Measurements from ENCODE around the gene TMEM253. TPM values are rescaled to one million over a fixed set of nuclear protein-coding genes. Genes with fewer than 3 reads are reported as not detected.
A peak's percentile ranks its signal among the peaks of the same experiment; 100 is the strongest.

The TMEM253 gene
- total and polyA plus RNA-seq, 5 experiments from 2014 or later, result not detected

- H3K9me3 Mint-ChIP-seq, result no peaks in the 10 kb centered on the region
- POLR2A ChIA-PET, result no interaction called here
- H3K36me3 Mint-ChIP-seq, result no peaks in the 10 kb centered on the region
- H3K27ac Mint-ChIP-seq, result peak overlapping the region in 1 of 10 donors; percentile 67
- no peak overlapping the region for H3K4me3 Mint-ChIP-seq
- ATAC-seq (no peak), DNase-seq (no peak)
- H3K27me3 Mint-ChIP-seq, result peaks cover 27 to 58% (median 45%) of the 10 kb centered on the region in 5 donors
- H3K4me1 Mint-ChIP-seq, result no peaks in the 10 kb centered on the region
These were observed 39.6 kb upstream of the TMEM253 start for GRCh38 chr14:21061347-21061668.

GRCh38 chr14:21063479-21063878 lies 37.4 kb upstream of the TMEM253 start:
- Mint-ChIP-seq H3K4me1 (peaks cover 1 to 3% (median 2%) of the 10 kb centered on the region in 4 donors), H3K36me3 (no peaks in the 10 kb centered on the region), H3K27me3 (peaks cover 35 to 80% (median 57%) of the 10 kb centered on the region in 5 donors), H3K4me3 (no peak overlapping the region), H3K9me3 (no peaks in the 10 kb centered on the region), H3K27ac (no peak overlapping the region)
- POLR2A ChIA-PET, result no interaction called here
- DNase-seq (no peak), ATAC-seq (no peak)

- Mint-ChIP-seq H3K4me3 (no peak overlapping the region), H3K36me3 (no peaks in the 10 kb centered on the region), H3K27me3 (peaks cover 37 to 94% (median 64%) of the 10 kb centered on the region in 5 donors), H3K9me3 (no peaks in the 10 kb centered on the region), H3K27ac (no peak overlapping the region), H3K4me1 (peaks cover 20 to 34% (median 32%) of the 10 kb centered on the region in 4 donors)
- ATAC-seq (no peak), DNase-seq (peak in 2 of 10 donors; percentile 22 to 23)
- POLR2A ChIA-PET, result interaction anchor here (0.6 to 2.6 kb wide), 3 partner anchors 21 to 149 kb away, joined by 3 to 10 read pairs (median 4); no protein-coding TSS in a partner anchor
These were observed 33.9 kb upstream of the TMEM253 start for GRCh38 chr14:21066882-21067502.

GRCh38 chr14:21068521-21069387 lies 32.1 kb upstream of the TMEM253 start:
- Mint-ChIP-seq H3K27ac (peak overlapping the region in 9 of 10 donors; percentile 11 to 95 (median 78)), H3K36me3 (no peaks in the 10 kb centered on the region), H3K4me1 (peaks cover 20 to 39% (median 36%) of the 10 kb centered on the region in 4 donors), H3K4me3 (peak overlapping the region; percentile 76 to 88 (median 83)), H3K9me3 (no peaks in the 10 kb centered on the region), H3K27me3 (peaks cover 44 to 94% (median 63%) of the 10 kb centered on the region in 5 donors)
- DNase-seq, result peak; percentile 27 to 84 (median 58)
- ATAC-seq, result peak; percentile 63 to 65
- POLR2A ChIA-PET, result interaction anchor here (0.5 to 1.5 kb wide), 4 partner anchors 24 to 414 kb away, joined by 3 to 13 read pairs (median 4); partner anchors contain the start of gene ZNF219

DNA sequence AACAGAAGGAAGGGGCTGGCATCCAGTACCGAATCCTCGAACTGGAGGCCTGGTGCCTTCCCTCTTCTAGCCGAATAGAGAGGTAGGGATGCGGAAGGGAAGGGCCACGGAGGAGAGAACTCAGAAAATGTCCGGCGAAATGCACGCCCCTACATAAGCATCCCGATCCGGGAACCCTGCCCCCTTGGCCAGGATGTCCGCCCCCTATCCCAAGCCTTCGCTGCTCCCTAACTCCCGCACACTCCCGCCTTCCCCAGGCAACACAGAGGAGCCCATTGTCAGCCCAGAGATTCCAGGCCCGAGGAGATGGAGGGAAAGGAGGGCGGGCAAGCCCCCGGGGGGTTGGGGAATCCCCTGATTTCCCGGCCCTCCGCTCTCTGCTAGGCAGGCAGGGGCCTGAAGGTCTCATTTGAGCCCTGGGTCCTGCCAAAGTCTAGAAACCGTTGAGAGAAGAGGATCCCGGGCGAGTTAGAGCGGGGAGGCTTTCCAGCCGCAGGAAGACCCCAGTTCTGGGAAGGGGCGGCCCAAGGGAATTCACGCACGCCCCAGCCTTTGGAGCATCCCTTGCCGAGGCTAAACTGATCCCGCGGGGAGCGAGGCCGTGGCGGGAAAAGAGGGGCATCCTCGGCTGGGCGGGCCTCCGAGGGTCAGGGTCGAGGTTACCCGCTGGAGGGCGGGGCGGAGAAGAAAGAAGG lies 31.3 kb upstream of the TMEM253 start:
- ATAC-seq, result peak; percentile 5 to 16
- POLR2A ChIA-PET, result interaction anchor here (1.1 to 2.3 kb wide), 6 partner anchors 18 to 36 kb away, joined by 3 to 16 read pairs (median 8); partner anchors contain the start of gene ZNF219
- Mint-ChIP-seq H3K4me3 (peak overlapping the region; percentile 72 to 88 (median 83)), H3K27me3 (peaks cover 42 to 89% (median 63%) of the 10 kb centered on the region in 5 donors), H3K4me1 (peaks cover 20 to 39% (median 36%) of the 10 kb centered on the region in 4 donors), H3K9me3 (no peaks in the 10 kb centered on the region), H3K36me3 (no peaks in the 10 kb centered on the region), H3K27ac (peak overlapping the region in 8 of 10 donors; percentile 11 to 95 (median 80))
- DNase-seq, result peak in 4 of 10 donors; percentile 24 to 33 (median 26)

- Mint-ChIP-seq H3K27ac (peak within 1 kb of the TSS in 8 of 10 donors; percentile 11 to 95 (median 85)), H3K36me3 (no peaks in the 10 kb centered on the region), H3K4me1 (peaks cover 20 to 39% (median 36%) of the 10 kb centered on the region in 4 donors), H3K4me3 (peak within 1 kb of the TSS; percentile 76 to 91 (median 85)), H3K9me3 (no peaks in the 10 kb centered on the region), H3K27me3 (peaks cover 40 to 85% (median 61%) of the 10 kb centered on the region in 5 donors)
- DNase-seq (peak in 5 of 10 donors; percentile 14 to 36 (median 24)), ATAC-seq (peak; percentile 11 to 19)
- POLR2A ChIA-PET, result interaction anchor here (0.6 to 2.3 kb wide), 6 partner anchors 18 to 123 kb away, joined by 4 to 16 read pairs (median 7); no protein-coding TSS in a partner anchor
These were observed 30.7 kb upstream of the TMEM253 start, which contains the start of gene ARHGEF40 for GRCh38 chr14:21070083-21070609. Gene ARHGEF40 (plus strand): TSS chr14:21070304. CDS start chr14:21070397, 93 bp downstream.

- no peaks in the 10 kb centered on the region for H3K9me3 Mint-ChIP-seq
- H3K27me3 Mint-ChIP-seq, result peaks cover 35 to 79% (median 55%) of the 10 kb centered on the region in 5 donors
- H3K4me3 Mint-ChIP-seq, result peak overlapping the region; percentile 71 to 91 (median 84)
- ATAC-seq, result peak; percentile 48 to 50
- H3K36me3 Mint-ChIP-seq, result no peaks in the 10 kb centered on the region
- POLR2A ChIA-PET, result interaction anchor here (0.6 to 2.3 kb wide), 7 partner anchors 11 to 123 kb away, joined by 4 to 16 read pairs (median 6); no protein-coding TSS in a partner anchor
- DNase-seq, result peak in 6 of 10 donors; percentile 16 to 40 (median 34)
- peaks cover 20 to 39% (median 36%) of the 10 kb centered on the region in 4 donors for H3K4me1 Mint-ChIP-seq
- peak overlapping the region in 7 of 10 donors; percentile 30 to 92 (median 85) for H3K27ac Mint-ChIP-seq
These were observed 30.1 kb upstream of the TMEM253 start for GRCh38 chr14:21070610-21071224.

GRCh38 chr14:21071225-21072030 lies 29.4 kb upstream of the TMEM253 start:
- POLR2A ChIA-PET, result interaction anchor here (0.6 to 2.3 kb wide), 8 partner anchors 10 to 405 kb away, joined by 3 to 16 read pairs (median 4); no protein-coding TSS in a partner anchor
- peaks cover 20 to 39% (median 36%) of the 10 kb centered on the region in 4 donors for H3K4me1 Mint-ChIP-seq

GRCh38 chr14:21072031-21072473 lies 28.8 kb upstream of the TMEM253 start:
- Mint-ChIP-seq H3K27ac (peak overlapping the region in 4 of 10 donors; percentile 47 to 85 (median 72)), H3K27me3 (peaks cover 27 to 66% (median 46%) of the 10 kb centered on the region in 5 donors), H3K9me3 (no peaks in the 10 kb centered on the region), H3K4me1 (peaks cover 20 to 39% (median 36%) of the 10 kb centered on the region in 4 donors), H3K36me3 (no peaks in the 10 kb centered on the region), H3K4me3 (peak overlapping the region; percentile 71 to 91 (median 84))
- DNase-seq (no peak), ATAC-seq (no peak)
- POLR2A ChIA-PET, result interaction anchor here (0.6 to 2.3 kb wide), 6 partner anchors 9 to 404 kb away, joined by 3 to 8 read pairs (median 4); no protein-coding TSS in a partner anchor

More at GRCh38 chr14:21071225-21072030, 29.4 kb upstream of the TMEM253 start:
- ATAC-seq, result peak; percentile 35 to 46
- peak in 6 of 10 donors; percentile 13 to 46 (median 29) for DNase-seq
- H3K27ac Mint-ChIP-seq, result peak overlapping the region in 7 of 10 donors; percentile 59 to 92 (median 85)
- H3K9me3 Mint-ChIP-seq, result no peaks in the 10 kb centered on the region
- peak overlapping the region; percentile 71 to 91 (median 84) for H3K4me3 Mint-ChIP-seq
- no peaks in the 10 kb centered on the region for H3K36me3 Mint-ChIP-seq
- peaks cover 33 to 72% (median 50%) of the 10 kb centered on the region in 5 donors for H3K27me3 Mint-ChIP-seq

DNA sequence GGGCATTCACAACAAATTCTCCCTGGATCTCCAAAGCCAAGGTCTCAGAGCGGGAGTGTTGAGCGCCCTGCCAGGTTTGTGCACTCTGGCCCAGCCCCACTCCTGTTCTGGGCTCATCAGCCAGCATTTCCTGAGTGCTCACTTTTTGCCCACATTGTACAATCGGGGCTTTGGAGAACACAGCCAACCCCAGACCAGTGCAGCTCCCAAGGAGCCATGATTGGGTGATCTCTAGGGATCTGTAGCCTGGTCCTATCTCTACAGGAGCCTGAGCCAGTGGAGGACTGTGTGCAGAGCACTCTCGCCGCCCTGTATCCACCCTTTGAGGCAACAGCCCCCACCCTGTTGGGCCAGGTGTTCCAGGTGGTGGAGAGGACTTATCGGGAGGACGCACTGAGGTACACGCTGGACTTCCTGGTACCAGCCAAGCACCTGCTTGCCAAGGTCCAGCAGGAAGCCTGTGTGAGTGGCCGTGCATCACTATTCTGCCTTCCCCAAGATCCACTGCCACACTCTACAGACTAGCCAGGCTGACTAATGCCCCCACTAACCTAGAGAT lies 28.0 kb upstream of the TMEM253 start:
- peaks cover 23 to 58% (median 41%) of the 10 kb centered on the region in 5 donors for H3K27me3 Mint-ChIP-seq
- H3K9me3 Mint-ChIP-seq, result no peaks in the 10 kb centered on the region
- ATAC-seq (no peak), DNase-seq (no peak)
- peaks cover 20 to 39% (median 36%) of the 10 kb centered on the region in 4 donors for H3K4me1 Mint-ChIP-seq
- peak overlapping the region in 6 of 10 donors; percentile 3 to 85 (median 54) for H3K4me3 Mint-ChIP-seq
- POLR2A ChIA-PET, result no interaction called here
- no peaks in the 10 kb centered on the region for H3K36me3 Mint-ChIP-seq
- H3K27ac Mint-ChIP-seq, result peak overlapping the region in 1 of 10 donors; percentile 0
